Fibroblast of skin of right quadriceps (primary cell): ENCODE measurements around the gene CALCA.
"Not testable (repeated sequence)": the region's sequence is repeated elsewhere in the genome, so short reads cannot be mapped to it uniquely, and the experiment has no call there.

Source experiments
- DNase-seq: peaks from one replicate; pipeline ENCODE4 v3.0.0-alpha.2; 2013

CALCA gene

DNA sequence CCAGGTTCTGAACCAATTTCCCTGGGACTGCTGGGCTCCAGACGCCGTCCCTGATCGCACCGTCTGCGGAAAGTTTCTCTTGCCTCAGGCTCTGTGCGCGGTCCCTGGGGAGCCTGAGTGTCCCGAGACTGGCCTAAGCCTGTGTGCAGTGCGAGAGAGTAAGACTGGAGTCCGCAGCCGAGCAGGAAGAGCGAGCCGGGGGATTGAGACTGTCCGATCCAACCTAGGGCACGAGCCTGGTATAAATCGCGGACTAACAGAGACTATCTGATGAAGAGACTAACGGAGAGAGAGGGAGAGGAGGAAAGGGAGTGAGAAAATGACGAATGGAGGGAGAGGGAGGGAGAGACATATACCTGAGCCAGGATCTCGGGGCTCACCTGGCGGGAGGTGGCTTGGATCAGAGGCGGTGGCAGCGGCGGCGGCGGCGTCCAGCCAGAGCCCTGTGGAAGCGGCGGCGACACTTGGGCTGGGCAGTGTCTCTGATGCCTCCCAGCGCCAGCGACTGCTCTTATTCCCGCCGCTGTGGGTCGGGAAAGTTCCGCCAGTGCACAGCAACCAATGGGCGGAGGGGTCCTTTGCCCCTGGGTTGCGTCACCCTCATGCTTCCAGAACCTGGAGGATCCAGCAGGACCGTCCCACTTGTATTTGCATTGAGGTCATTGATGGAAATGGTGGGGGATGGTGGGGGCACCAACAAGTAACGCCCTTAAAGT is at the start of gene CALCA:
Gene CALCA (minus strand): TSS at position 487 of the 716 bp plus-strand sequence. CDS start 1,159 bp downstream, outside the sequence.
- no peak for DNase-seq

DNA sequence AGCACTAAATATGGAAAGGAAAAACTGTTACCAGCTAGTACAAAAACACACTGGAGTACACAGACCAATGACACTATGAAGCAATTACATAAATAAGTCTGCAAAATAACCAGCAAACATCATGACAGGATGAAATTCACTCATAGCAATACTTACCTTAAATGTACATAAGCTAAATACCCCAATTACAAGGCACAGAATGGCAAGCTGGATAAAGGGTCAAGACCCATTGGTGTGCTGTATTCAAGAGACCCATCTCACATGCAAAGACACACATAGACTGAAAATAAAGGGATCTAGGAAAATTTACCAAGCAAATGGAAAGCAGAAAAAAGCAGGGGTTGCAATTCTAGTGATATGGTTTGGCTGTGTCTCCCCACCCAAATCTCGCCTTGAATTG is 44.0 kb upstream of the CALCA start:
- DNase-seq: no peak

GRCh38 chr11:15011776-15012345 is 39.7 kb upstream of the CALCA start:
- DNase-seq: no peak

- DNase-seq: no peak
Observed at GRCh38 chr11:15010865-15011264, 38.7 kb upstream of the CALCA start.

GRCh38 chr11:15006139-15006759 is 34.1 kb upstream of the CALCA start:
- peak; percentile 27 for DNase-seq

- not testable (repeated sequence) for DNase-seq
Observed at GRCh38 chr11:14988133-14988532, 16.0 kb upstream of the CALCA start.

DNA sequence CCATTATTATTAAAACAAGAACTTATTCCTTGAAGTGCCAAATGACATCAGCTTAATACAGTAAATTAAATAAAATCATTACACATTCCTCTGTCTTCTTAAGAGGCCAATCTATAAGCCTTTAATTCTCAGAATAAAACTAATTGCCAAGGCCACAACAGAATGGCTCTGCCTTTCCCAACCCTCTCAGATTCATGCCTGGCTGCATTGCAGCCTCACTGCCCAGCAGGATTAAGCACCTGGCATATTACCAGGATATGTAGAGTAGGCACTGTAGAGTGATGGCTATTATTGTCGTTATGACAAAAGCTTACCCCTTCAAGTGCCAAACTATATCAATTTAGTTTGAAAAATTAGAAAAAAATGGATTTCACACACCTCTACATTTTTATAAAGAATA is 9.4 kb upstream of the CALCA start:
- no peak for DNase-seq

- peak; percentile 57 for DNase-seq
Observed at GRCh38 chr11:14980854-14981253, 8.7 kb upstream of the CALCA start.

GRCh38 chr11:14977101-14977880 is 5.1 kb upstream of the CALCA start:
- no peak for DNase-seq

DNA sequence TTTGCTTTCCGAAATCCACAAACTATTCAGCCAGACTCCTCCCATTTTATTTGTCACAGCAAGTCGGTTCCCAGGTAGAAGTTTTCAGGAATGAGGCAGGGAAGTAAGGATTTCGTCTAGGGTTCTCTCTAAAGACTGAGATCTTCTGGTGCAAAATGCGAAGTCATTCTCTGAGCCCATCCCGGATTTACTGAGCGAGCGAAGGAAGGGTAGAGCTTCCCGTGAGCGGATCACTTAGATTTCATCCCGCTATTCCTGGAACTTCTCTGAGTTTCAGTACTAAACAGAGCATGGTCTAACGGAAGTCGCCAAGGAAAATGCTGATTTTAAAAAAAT is 3.1 kb upstream of the CALCA start:
- DNase-seq: no peak

DNA sequence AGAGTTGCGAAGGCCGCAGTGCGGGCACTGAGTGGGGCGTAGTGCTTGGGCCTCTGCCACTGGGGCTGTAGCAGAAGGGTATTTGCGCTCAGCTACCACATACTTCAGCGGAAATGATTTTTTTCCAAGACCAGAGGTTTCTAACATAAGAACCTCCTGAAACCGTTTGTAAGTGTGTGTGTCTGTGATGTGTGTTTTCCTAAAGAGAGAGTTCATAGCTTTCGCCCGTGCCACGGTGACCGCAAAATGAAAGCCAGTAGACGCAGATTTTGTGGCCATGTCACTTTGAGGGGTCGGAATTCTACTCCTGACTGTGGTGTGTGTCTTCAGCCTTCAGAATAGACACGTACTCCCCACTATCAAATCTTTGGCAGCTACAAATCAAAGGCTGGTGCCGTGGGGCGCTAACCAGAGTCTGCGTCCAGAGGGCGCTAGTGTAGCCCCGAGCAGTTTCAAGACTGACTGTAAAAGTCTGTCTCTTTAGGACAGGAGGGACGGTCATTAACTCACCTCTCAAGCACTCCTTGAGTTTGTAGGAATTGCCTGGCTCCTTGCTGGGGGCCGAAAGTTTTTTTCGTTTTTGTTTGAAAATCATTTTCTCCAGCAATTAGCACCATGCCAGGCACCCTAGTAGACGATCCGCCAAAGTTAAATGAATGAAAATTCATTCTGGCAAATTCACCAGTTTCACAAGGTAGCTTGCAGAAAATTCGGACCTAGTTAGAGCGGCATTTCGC is 2.5 kb upstream of the CALCA start:
- DNase-seq: no peak

- DNase-seq: no peak
Observed at GRCh38 chr11:14973621-14974514, 1.7 kb upstream of the CALCA start.

DNA sequence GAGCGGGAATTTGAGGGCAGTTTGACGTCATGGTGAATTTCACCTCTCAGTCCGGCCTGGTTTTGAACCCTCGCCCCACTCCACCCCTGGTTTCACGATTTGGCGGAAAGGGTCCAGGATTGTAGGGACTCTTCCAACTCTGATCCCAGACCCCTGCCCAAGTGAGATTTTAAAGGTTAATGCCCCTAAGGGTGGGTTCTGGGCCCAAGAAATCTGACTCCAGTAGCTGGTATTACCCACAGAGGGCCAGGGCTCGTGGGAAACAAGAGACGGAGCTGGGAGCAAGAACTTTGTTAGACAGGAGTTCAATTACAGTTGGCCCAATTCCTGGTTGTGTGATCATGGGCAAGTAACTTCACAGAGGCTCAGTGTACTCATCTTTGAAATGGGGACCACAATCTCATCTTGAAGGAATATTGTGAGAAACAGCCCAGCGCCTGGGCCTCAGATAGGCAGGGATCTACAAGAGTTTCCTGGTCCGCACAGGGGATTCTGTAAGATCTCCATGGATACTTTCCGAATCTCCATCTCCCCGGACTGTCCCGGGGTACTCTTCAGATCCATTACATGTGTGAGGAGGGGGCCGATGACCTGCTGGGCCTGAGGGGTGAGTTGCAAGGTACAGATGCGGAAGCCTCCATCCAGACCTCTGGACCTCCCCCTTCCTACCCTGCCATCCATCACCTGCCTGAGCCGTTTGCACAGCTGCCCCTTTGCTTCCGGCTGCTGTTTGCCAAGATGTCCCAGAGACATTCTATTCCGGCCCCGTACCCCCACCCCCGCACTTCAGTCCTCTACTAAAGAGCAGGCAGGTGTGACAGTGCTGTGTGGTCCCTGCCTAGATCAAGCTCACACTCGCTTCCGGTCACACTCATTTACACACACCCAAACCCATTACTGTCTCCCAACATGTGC is 687 bp upstream of the CALCA start:
- DNase-seq: no peak

DNA sequence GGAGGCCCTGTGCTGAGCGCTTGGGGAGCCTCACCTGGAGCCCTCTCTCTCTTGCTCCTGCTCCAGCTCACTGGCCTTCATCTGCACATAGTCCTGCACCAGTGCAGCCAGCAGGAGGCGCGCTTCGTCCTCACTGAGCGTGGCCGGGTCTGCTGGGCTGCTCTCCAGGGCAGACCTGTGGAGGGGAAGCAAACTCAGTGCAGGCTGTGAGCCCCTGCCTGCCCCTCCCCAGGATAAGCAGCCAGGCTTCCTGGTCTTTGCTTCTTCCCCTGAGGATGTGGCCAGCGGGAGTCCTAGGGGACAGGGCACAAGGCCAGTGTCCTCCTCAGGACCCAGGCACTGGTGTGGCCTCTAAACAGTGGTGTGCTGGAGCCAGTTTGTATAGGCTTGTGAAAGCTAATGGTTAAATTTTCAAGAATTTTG is 2.2 kb downstream of the CALCA start:
- DNase-seq: peak; percentile 4

- no peak for DNase-seq
Observed at GRCh38 chr11:14967581-14968243, 4.4 kb downstream of the CALCA start.

DNA sequence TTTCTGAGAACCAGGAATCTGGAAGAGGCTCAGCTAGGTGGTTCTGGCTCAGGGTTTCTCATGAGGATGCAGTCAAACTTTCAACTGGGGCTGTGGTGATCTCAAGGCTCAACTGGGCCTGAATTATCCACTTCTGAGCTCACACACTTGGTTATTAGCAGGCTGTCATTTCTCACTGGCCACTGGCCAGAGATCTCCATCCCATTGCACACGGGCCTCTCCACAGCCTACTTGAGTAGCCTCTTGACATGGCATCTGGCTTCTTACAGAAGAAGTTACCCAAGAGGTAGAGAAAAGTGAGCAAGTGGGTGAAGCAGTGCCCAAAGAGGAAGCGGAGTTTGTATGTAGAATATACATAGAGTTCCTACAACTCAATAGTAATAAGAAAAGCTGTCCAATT is 16.0 kb downstream of the CALCA start:
- no peak for DNase-seq

GRCh38 chr11:14954581-14954980 is 17.6 kb downstream of the CALCA start:
- DNase-seq: no peak

GRCh38 chr11:14953904-14954303 is 18.2 kb downstream of the CALCA start:
- DNase-seq: no peak

DNA sequence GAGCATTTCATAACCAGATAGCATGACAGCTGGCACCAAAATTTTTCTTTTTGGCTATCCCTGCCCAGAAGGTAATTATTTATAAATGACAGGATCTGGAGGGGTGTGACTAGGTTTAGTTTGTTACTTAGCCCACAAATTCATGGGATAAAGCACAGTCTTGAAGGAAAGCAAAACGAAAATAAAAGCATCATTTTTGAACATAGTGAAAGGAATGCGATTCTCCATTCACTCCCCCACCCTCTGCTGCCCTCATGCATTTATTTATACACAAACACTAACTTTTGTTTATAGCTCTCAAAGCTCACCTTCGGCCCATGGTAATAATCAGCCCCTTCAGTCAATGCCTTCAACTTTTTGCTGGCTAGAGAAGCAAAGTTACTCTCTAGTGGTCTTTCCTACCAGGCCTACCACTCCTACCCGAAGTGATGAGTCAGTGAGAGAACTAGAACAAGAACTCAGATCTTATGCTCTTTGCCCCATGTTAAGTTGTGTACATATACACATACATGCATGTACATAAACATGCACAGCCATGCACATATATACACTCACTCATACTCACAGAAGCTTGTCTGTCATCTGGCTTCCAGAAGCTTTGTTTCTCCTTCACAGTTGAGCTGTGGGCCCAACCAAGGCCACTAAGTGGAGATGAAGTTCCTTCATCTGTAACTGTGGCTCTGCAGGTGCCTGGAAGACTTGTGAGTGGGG is 22.6 kb downstream of the CALCA start:
- DNase-seq: no peak

GRCh38 chr11:14942745-14943144 is 29.4 kb downstream of the CALCA start:
- no peak for DNase-seq
